ACC112 (cell line): ENCODE measurements around the gene ANKMY1.

Source experiments
- H2AFZ ChIP-seq: fragments of 200-600 bp; sonication (generic); one replicate; pipeline ENCODE4 v1.6.0; 2017; ENCODE audit warnings: antibody characterized with exemption, low read length; ENCODE audit not compliant: unreplicated experiment
- H3K27ac ChIP-seq: fragments of 200-600 bp; sonication (generic); 2 replicates; pipeline ENCODE4 v1.5.1; 2014; ENCODE audit warnings: low read depth, mild to moderate bottlenecking, antibody characterized with exemption, low read length, moderate library complexity
- H3K27me3 ChIP-seq: fragments of 200-600 bp; sonication (generic); 2 replicates; pipeline ENCODE4 v1.6.1; 2014; ENCODE audit warnings: mild to moderate bottlenecking, antibody characterized with exemption, low read length, moderate library complexity, mixed read lengths; ENCODE audit not compliant: insufficient read depth
- H3K36me3 ChIP-seq: fragments of 200-600 bp; sonication (generic); 2 replicates; pipeline ENCODE4 v1.6.1; 2016; ENCODE audit warnings: mild to moderate bottlenecking, antibody characterized with exemption, low read length, moderate library complexity, mixed read lengths; ENCODE audit not compliant: insufficient read depth
- H3K4me1 ChIP-seq: fragments of 200-600 bp; sonication (generic); one replicate; pipeline ENCODE4 v1.6.1; 2016; ENCODE audit warnings: low read length, mixed read lengths; ENCODE audit not compliant: insufficient read depth, unreplicated experiment, control insufficient read depth
- H3K4me3 ChIP-seq: fragments of 200-600 bp; sonication (generic); 2 replicates; pipeline ENCODE4 v1.5.1; 2014; ENCODE audit warnings: mild to moderate bottlenecking, low read depth, low read length
- H3K79me2 ChIP-seq: fragments of 200-600 bp; sonication (generic); one replicate; pipeline ENCODE4 v1.6.0; 2016; ENCODE audit warnings: low read length; ENCODE audit not compliant: control insufficient read depth, unreplicated experiment, insufficient read depth

ANKMY1 gene

DNA sequence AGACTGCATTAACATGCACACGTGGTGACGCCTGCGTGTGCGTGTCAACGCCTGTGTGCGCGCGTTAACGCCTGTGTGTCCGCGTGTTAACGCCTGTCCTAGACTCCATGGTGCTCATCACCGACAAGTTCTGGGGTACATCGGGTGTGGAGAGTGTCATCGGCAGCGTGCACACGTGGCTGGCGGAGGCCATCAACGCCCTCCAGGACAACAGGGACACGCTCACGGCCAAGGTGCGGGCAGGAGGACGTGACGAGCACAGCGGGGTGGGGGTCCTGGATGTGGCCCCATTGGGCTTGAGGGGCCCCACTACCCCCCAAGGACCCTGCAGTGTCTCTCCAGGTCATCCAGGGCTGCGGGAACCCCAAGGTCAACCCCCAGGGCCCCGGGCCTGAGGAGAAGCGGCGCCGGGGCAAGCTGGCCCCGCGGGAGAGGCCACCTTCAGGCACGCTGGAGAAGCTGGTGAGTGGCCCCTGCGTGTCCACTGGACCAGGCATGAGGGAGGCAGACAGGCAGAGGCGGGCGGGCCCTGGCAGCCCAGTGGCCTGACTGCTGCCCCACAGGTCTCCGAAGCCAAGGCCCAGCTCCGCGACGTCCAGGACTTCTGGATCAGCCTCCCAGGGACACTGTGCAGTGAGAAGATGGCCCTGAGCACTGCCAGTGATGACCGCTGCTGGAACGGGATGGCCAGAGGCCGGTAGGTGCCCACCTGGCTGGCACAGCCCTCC is 93.1 kb downstream of the ANKMY1 start:
- H3K36me3 ChIP-seq, result no peaks in the 10 kb centered on the region
- H2AFZ ChIP-seq, result no peak overlapping the region
- no peak overlapping the region for H3K27ac ChIP-seq
- no peaks in the 10 kb centered on the region for H3K4me1 ChIP-seq
- H3K27me3 ChIP-seq, result no peaks in the 10 kb centered on the region
- no peaks in the 10 kb centered on the region for H3K79me2 ChIP-seq
- H3K4me3 ChIP-seq, result no peak overlapping the region

DNA sequence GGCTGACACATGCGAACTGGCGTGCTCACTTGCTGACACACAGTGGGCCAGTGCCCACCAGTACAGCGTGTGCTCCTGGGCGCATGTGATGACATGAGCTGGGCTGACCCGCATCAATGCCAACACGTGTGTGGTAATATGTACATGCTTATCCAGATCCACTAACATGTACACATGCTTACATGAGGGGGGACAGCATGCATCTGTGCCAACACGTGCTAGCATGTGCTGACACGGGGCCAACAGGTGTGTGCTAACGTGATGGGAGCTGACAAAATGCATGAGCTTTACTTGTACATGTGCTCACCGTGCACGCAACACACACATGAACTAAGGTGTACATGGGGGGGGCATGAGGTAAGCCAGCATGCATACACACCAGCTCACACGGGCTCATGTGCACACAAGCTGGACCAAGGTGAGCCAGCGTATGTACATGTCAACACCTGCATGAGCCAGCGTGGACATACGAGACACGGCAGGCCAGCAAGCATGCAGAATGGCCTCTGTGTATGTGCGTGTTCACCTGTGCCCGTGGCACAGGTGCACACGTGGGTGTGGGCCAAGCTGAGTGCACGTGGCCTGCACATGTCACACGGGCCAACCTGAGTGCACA is 93.8 kb downstream of the ANKMY1 start:
- Histone ChIP-seq H3K27me3 (no peaks in the 10 kb centered on the region), H3K79me2 (no peaks in the 10 kb centered on the region), H3K27ac (no peak overlapping the region), H3K4me3 (no peak overlapping the region), H2AFZ (no peak overlapping the region), H3K4me1 (no peaks in the 10 kb centered on the region), H3K36me3 (no peaks in the 10 kb centered on the region)

DNA sequence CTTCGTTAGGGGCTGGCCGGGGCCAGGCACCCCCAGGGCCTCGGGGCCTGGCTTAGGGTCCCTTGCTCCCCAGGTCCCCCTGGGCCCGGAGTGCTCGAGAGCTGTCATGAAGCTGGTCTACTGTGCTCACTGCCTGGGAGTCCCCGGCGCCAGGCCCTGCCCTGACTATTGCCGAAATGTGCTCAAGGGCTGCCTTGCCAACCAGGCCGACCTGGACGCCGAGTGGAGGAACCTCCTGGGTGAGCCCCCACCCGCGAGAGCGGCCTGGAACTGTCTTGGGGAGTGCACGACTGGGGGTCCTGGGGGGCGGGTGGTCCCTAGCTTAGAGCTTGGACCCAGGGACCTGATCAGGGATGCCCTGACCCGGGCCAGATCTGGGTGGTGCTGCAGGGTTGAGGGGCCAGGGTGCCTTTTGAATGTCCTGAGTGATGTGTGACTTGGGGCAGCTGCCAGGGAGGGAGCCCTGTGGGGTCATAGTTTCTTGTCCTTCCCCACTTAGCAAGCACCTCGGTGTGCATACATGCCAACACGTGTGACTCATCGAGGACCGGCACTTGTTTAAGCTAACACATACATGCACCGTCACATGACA is 94.4 kb downstream of the ANKMY1 start:
- Histone ChIP-seq H3K4me1 (no peaks in the 10 kb centered on the region), H3K79me2 (no peaks in the 10 kb centered on the region), H3K4me3 (no peak overlapping the region), H3K27ac (no peak overlapping the region), H3K36me3 (no peaks in the 10 kb centered on the region), H3K27me3 (no peaks in the 10 kb centered on the region), H2AFZ (no peak overlapping the region)

DNA sequence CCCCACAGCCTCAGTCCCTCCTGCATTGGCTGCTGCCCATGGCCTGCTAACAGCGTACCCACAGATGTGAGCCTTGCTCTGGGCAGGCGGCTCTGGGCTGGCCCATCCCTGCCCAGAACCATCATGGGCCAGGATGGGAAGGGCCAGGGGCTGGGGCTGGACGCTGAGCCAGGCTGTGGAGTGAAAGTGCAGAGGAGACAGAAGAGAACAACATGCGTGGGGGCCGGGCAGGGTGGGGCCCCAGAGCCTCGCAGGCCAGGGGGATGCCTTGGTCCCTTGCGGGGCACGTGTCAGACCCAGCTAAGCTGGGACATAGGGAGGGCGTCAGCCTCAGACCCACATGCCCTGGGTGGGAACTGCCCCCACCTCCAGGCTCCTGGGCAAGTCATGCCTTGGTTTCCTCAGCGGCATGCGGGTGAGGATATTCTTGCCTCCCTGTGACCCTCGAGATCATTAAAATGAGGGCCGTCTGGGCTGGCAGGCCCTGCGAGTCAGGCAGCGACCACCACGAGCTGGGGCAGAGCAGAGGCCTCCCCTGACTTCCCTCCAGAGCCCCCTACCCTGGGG is 95.0 kb downstream of the ANKMY1 start:
- no peaks in the 10 kb centered on the region for H3K79me2 ChIP-seq
- H3K4me3 ChIP-seq, result no peak overlapping the region
- no peaks in the 10 kb centered on the region for H3K27me3 ChIP-seq
- no peaks in the 10 kb centered on the region for H3K4me1 ChIP-seq
- no peaks in the 10 kb centered on the region for H3K36me3 ChIP-seq
- no peak overlapping the region for H2AFZ ChIP-seq
- H3K27ac ChIP-seq, result no peak overlapping the region

DNA sequence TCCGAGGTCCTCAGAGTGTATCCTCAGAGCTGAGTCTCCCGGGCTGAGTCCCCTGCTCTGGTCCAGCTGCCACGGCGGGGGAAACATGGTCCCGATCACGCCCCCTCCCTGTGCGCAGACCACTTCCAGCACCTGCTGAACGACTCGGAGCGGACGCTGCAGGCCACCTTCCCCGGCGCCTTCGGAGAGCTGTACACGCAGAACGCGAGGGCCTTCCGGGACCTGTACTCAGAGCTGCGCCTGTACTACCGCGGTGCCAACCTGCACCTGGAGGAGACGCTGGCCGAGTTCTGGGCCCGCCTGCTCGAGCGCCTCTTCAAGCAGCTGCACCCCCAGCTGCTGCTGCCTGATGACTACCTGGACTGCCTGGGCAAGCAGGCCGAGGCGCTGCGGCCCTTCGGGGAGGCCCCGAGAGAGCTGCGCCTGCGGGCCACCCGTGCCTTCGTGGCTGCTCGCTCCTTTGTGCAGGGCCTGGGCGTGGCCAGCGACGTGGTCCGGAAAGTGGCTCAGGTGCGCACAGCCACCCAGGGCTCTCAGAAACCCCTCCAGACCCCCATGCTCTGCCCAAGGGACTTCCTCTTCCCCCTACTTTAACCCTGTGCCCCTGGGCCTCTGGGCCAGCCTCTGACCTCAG is 95.6 kb downstream of the ANKMY1 start:
- no peak overlapping the region for H3K4me3 ChIP-seq
- no peaks in the 10 kb centered on the region for H3K4me1 ChIP-seq
- H3K27ac ChIP-seq, result no peak overlapping the region
- H2AFZ ChIP-seq, result no peak overlapping the region
- H3K36me3 ChIP-seq, result no peaks in the 10 kb centered on the region
- no peaks in the 10 kb centered on the region for H3K79me2 ChIP-seq
- H3K27me3 ChIP-seq, result no peaks in the 10 kb centered on the region

DNA sequence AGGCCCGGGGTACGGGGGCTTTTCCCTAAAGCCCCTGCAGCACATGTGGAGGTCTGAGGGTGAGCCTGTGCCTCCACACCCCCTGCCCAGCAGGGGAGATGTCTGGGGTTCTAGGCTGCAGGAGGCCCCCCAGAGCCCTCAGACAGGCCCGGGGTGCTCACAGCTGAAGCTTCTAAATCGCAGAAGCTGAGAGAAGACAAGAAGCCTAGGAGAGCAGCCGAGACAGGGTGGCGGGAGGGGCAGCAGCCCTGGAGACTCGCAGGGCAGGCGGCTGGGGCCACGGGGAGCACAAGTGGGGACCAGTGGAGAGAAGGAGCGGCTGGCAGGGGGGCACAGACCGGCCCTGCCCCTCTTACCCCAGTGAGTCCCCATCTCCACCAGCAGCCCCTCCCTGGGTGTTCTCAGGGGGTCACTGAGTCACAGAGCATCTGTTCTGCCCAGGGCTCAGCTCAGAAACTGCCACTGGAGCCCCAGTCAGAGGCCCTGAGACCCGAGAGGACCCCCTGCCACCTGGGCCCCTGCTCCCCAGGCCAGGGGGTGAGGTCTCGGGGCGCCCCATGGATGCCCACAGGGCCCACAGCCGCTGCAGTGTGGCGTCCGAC is 96.2 kb downstream of the ANKMY1 start:
- no peak overlapping the region for H2AFZ ChIP-seq
- no peak overlapping the region for H3K4me3 ChIP-seq
- no peak overlapping the region for H3K27ac ChIP-seq
- no peaks in the 10 kb centered on the region for H3K27me3 ChIP-seq
- H3K36me3 ChIP-seq, result no peaks in the 10 kb centered on the region
- H3K4me1 ChIP-seq, result no peaks in the 10 kb centered on the region
- no peaks in the 10 kb centered on the region for H3K79me2 ChIP-seq

DNA sequence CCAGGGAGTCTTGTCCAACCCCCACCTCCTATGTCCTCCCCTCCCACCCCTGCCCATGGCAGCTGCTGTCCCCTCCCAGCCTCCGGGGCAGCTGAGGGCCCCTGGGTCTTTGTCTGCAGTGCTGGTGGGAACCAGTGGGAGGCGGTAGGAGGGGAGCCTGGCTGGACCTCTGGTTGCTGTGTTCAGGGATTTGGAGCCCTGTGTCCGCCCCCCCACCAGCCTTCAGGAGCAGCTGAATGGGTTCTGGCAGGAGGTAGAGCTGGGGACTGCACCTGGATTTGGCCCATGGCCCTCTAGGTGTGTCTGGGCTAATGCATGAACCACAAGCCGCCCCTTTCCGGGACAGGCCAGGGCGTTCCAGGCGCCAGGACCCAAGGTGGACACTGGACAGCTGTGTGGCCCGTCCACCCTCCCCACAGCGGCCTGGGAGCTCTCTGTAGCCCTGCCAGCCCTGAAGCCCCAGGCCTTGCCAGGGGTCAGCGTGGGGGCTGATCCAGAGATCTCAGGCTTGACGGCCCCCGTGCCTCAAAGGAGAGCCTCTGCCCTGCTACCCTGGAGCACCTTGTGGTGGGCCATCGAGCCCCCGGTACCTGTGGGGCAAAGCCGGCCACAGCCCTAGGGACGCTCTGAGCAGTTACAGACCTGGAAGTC is 96.9 kb downstream of the ANKMY1 start:
- Histone ChIP-seq H3K79me2 (no peaks in the 10 kb centered on the region), H3K36me3 (no peaks in the 10 kb centered on the region), H2AFZ (no peak overlapping the region), H3K27ac (no peak overlapping the region), H3K27me3 (no peaks in the 10 kb centered on the region), H3K4me3 (no peak overlapping the region), H3K4me1 (no peaks in the 10 kb centered on the region)

DNA sequence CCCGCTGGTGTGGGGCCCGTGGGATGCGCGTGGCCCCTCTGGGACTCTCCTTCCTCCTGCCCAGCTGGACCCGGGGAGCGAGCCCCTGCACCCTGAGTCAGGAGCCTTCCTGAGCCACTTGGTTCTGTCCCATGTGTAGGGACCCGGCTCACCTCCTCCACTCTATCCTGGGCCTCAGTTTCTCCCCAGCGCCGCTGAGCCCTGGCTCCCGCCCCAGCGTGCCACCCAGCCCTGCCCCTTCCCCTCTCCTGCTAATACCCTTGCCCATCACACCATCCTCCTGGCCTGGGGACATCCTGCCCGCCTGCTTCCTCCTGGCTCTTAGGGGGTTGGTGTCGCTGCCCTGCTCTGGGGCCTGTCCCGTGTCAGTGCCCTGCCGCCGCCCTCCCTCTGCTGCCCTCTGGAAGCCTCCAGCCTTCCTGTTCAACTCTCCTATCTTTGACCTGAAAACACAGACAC is 97.5 kb downstream of the ANKMY1 start:
- Histone ChIP-seq H3K36me3 (no peaks in the 10 kb centered on the region), H3K4me1 (no peaks in the 10 kb centered on the region), H2AFZ (no peak overlapping the region), H3K27ac (no peak overlapping the region), H3K27me3 (no peaks in the 10 kb centered on the region), H3K4me3 (no peak overlapping the region), H3K79me2 (no peaks in the 10 kb centered on the region)

DNA sequence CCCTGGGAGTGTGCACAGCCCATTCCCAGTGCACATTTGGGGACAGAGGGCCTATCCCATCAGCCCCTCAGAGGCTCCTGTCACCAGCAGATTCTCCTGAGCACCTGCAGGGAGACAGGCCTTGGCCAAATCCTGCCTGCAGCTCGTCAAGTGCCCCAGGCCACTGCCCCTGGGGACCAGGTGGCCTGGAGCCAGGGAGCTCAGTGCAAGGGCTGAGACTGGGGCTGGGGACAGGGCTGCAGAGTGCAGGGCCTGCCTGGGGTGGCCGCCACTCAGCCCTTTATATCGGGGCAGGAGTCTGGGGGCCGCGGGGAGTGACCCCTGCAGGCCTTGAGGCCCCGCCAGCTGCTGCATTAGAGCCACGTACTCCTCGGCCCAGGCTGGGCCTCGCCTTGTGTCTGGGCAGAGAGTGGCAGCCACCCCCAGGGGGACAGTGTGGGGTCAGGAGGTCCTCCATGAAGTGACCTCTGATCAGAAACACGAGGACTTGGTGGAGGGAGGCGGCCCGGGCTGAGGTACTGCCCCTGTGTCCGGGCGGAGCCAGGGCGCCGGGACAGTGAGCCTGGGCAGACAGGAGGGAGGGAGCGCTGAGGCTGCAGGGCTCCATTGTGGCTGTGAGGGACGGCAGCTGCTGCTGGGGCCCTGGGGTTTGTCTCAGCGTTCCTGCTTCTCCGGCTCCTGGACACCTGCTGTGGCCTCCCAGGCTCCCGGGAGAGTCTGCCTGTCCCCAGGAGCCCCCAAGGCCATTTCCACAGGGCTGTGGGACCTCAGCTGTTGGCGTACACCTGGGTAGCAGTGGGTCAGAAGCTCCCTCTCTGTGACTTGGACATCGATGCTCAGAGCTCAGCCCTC is 98.2 kb downstream of the ANKMY1 start:
- Histone ChIP-seq H3K4me3 (no peak overlapping the region), H3K27ac (no peak overlapping the region), H3K4me1 (no peaks in the 10 kb centered on the region), H3K27me3 (no peaks in the 10 kb centered on the region), H3K79me2 (no peaks in the 10 kb centered on the region), H3K36me3 (no peaks in the 10 kb centered on the region), H2AFZ (no peak overlapping the region)
